GM06990 (cell line): ENCODE results near the gene OR10V1.

Source experiments
- DNase-seq: peaks from one replicate; pipeline ENCODE4 v3.0.0-alpha.2; 2011; ENCODE audit not compliant: insufficient read length; ENCODE audit errors: extremely low read depth
- H3K27me3 ChIP-seq: replicated peaks from 2 replicates; pipeline ENCODE4 v1.6.0; 2011; ENCODE audit warnings: low read length; ENCODE audit not compliant: control insufficient read depth, insufficient read depth
- H3K36me3 ChIP-seq: 2 replicates; pipeline ENCODE4 v1.5.1; 2011; ENCODE audit warnings: low read length; ENCODE audit not compliant: control insufficient read depth, insufficient read depth
- H3K4me3 ChIP-seq: replicated peaks from 2 replicates; pipeline ENCODE4 v1.5.1; 2011; ENCODE audit warnings: low read depth, mild to moderate bottlenecking, control low read depth, low read length
- TF ChIP-seq, protein P1 (sequence below): IDR thresholded peaks from 2 replicates; pipeline ENCODE4 v1.5.1; 2011; ENCODE audit warnings: low read length, control low read depth, mild to moderate bottlenecking, inconsistent platforms; ENCODE audit not compliant: insufficient read depth, poor library complexity, severe bottlenecking

The OR10V1 gene

DNA sequence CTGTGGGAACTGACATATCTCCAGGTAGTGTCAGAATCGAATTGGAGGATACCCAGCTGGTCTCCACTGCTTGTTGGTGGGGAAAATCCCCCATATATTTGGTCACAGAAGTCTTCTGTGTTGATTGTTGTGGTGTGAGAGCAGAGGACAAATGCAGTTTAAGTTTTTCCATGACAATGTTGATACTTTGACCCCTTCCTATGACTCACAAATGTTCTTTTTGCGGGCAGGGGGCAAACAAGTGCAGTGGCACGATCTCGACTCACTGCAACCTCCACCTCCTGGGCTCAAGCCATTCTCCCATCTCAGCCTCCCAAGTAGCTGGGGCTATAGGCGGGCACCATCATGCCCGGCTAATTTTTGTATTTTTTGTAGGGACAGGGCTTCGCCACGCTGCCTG is 37.4 kb downstream of the OR10V1 start:
- TF ChIP-seq, protein P1, sequence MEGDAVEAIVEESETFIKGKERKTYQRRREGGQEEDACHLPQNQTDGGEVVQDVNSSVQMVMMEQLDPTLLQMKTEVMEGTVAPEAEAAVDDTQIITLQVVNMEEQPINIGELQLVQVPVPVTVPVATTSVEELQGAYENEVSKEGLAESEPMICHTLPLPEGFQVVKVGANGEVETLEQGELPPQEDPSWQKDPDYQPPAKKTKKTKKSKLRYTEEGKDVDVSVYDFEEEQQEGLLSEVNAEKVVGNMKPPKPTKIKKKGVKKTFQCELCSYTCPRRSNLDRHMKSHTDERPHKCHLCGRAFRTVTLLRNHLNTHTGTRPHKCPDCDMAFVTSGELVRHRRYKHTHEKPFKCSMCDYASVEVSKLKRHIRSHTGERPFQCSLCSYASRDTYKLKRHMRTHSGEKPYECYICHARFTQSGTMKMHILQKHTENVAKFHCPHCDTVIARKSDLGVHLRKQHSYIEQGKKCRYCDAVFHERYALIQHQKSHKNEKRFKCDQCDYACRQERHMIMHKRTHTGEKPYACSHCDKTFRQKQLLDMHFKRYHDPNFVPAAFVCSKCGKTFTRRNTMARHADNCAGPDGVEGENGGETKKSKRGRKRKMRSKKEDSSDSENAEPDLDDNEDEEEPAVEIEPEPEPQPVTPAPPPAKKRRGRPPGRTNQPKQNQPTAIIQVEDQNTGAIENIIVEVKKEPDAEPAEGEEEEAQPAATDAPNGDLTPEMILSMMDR: no peak
- DNase-seq: no peak
- no peaks in the 10 kb centered on the region for H3K27me3 ChIP-seq
- no peaks in the 10 kb centered on the region for H3K36me3 ChIP-seq
- H3K4me3 ChIP-seq: no peak overlapping the region

DNA sequence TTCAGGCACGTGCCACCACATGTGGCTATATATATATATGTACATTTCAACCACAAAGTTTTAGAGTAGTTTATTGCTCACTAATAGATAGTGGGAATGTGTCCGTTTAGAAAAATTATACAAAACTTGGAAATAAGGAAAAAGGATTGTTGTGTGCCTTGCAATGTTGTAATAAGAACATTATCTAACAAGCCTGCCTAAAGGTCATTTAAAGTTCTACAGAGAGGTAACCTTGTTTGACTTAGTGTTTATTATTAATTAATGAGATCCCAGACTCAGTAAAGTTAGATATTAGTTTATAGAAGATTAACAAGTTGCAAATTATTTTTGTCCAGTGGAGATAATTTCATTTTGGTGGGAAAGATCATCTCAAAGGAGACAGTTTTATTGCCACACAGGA is 39.4 kb downstream of the OR10V1 start:
- DNase-seq: no peak
- no peaks in the 10 kb centered on the region for H3K36me3 ChIP-seq
- no peaks in the 10 kb centered on the region for H3K27me3 ChIP-seq
- TF ChIP-seq, protein P1: no peak
- no peak overlapping the region for H3K4me3 ChIP-seq

DNA sequence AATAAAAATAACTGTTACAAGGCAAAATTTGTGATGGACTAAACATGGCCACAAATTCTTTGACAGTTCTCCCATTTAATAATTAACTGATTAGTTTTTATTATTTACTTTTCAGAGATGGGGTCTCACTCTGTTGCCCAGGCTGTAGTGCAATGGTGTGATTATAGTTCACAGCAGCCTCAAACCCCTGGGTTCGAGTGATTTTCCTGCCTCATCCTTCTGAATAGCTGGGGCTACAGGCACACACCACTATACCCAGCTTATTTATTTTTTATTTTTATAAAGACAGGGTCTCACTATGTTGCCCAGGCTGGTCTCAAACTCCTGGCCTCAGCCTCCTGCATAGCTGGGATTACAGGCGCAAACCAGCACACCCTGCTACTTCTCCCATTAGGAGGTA is 40.4 kb downstream of the OR10V1 start:
- no peak for DNase-seq
- no peaks in the 10 kb centered on the region for H3K36me3 ChIP-seq
- no peak overlapping the region for H3K4me3 ChIP-seq
- H3K27me3 ChIP-seq: no peaks in the 10 kb centered on the region
- TF ChIP-seq, protein P1: no peak

DNA sequence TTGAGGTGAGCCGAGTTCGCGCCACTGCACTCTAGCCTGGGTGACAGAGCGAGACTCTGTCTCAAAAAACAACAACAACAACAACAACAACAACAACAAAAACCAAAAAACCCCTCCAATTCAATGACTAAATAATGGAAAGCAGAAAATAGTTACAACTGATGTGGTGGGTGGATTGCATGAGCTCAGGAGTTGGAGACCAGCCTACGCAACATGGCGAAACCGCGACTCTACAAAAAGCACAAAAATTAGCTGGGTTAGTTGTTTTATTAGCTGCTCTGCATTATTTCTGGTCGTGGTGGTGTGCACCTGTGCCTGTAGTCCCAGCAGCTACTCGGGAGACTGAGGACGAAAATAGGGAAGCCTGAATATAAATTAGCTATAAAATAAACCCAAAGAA is 42.2 kb downstream of the OR10V1 start:
- Histone ChIP-seq H3K36me3 (peaks cover 1% of the 10 kb centered on the region), H3K4me3 (no peak overlapping the region), H3K27me3 (no peaks in the 10 kb centered on the region)
- TF ChIP-seq, protein P1: no peak
- DNase-seq: no peak

DNA sequence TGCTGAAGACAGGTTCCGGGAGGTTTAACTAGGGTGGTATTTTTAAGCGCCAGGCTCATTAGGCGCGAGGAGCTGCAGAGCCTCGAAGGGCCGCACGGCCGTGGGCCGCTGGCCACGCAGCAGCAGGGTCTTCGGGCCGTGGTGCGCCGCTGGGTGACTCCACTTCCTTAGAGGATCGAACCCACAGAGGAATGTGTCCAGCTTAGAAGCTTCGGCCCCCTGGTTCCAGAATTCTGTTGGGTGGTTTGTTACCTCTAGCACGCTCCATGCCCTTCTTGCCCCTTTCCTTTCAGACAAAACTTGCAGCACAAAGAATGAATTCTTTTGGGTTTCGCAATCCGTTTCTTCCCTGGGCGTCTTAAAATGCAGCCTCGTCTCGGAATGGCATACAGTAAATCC is 44.0 kb downstream of the OR10V1 start:
- Histone ChIP-seq H3K36me3 (peaks cover 2% of the 10 kb centered on the region), H3K27me3 (no peaks in the 10 kb centered on the region), H3K4me3 (peak overlapping the region; percentile 78)
- DNase-seq: no peak
- TF ChIP-seq, protein P1: no peak

DNA sequence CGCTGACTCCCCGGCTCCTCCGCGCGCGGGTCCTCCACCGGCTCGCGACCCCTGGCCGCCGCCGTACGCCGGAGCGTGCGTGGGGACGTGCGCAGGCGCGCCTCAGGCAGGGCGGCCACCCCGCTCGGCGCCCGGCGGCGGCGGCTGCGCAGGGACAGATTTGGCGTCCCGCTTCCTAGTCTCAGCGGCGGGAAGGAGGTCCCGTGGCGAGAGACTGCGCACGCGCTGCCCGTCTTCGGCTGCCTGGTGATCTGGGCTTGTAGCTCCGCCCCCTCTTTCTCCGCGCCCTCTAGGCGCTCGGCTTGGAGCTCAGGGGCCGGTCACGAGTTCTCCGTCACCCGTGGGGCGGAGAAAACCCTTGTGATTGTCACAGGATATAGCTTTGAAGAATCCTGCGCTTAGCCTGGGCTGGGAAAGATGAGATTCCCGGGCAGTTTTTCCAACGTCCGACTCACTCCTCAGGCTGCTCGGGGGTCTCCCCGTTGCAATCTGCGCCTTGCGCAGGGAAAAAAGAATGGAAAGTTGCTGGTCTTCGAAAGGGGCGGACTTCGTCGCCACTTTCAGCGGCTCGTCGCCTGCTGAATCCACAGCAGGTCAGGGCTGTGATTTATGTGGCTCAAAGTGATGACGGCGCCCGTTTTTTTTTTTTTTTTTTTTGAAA is 44.6 kb downstream of the OR10V1 start, which contains the start of gene PATL1:
Gene PATL1 (minus strand): TSS at position 88 of the 661 bp plus-strand sequence. CDS start 142 bp downstream, outside the sequence.
- TF ChIP-seq, protein P1: no peak
- Histone ChIP-seq H3K36me3 (peaks cover 2% of the 10 kb centered on the region), H3K27me3 (no peaks in the 10 kb centered on the region), H3K4me3 (peak within 1 kb of the TSS; percentile 88)
- peak; percentile 99 for DNase-seq
